Mesothelial cell of epicardium (in vitro differentiated cells): ENCODE results near the gene CTNNA2. TPM values are rescaled to one million over a fixed set of nuclear protein-coding genes. Genes with fewer than 3 reads are reported as not detected.

Source experiments
- DNase-seq, 2 experiments: peaks; one replicate each; pipeline ENCODE4 v3.0.0; 2021; ENCODE audit warnings: low spot score in 2 of 2; ENCODE audit not compliant: unreplicated experiment in 2 of 2
- H3K27ac Mint-ChIP-seq: 2 replicates; pipeline ENCODE4 v1.8.0; 2021; ENCODE audit warnings: mixed read lengths
- H3K27me3 Mint-ChIP-seq: 2 replicates; pipeline ENCODE4 v1.8.0; 2021; ENCODE audit warnings: low read depth, mixed read lengths
- H3K36me3 Mint-ChIP-seq: 2 replicates; pipeline ENCODE4 v1.8.0; 2021; ENCODE audit warnings: mixed read lengths
- H3K4me1 Mint-ChIP-seq: 2 replicates; pipeline ENCODE4 v1.8.0; 2021; ENCODE audit warnings: mixed read lengths
- H3K4me3 Mint-ChIP-seq: 2 replicates; pipeline ENCODE4 v1.8.0; 2021; ENCODE audit warnings: mild to moderate bottlenecking, moderate library complexity, mixed read lengths
- H3K9me3 Mint-ChIP-seq: 2 replicates; pipeline ENCODE4 v1.8.0; 2021; ENCODE audit warnings: mixed read lengths
- total RNA-seq: library from RNA; stranded (reverse); gene quantifications from 3 replicates; pipeline ENCODE4 v1.2.1, GENCODE V29; 2021
- TF ChIP-seq, protein P1 (sequence below): fragments of 200-600 bp; sonication (generic); IDR thresholded peaks from one replicate; pipeline ENCODE4 v1.5.0; 2021; ENCODE audit warnings: antibody characterized with exemption; ENCODE audit not compliant: unreplicated experiment

CTNNA2 gene
- total RNA-seq, 1 donor from 2014 or later: 4.9 TPM

- TF ChIP-seq, protein P1, sequence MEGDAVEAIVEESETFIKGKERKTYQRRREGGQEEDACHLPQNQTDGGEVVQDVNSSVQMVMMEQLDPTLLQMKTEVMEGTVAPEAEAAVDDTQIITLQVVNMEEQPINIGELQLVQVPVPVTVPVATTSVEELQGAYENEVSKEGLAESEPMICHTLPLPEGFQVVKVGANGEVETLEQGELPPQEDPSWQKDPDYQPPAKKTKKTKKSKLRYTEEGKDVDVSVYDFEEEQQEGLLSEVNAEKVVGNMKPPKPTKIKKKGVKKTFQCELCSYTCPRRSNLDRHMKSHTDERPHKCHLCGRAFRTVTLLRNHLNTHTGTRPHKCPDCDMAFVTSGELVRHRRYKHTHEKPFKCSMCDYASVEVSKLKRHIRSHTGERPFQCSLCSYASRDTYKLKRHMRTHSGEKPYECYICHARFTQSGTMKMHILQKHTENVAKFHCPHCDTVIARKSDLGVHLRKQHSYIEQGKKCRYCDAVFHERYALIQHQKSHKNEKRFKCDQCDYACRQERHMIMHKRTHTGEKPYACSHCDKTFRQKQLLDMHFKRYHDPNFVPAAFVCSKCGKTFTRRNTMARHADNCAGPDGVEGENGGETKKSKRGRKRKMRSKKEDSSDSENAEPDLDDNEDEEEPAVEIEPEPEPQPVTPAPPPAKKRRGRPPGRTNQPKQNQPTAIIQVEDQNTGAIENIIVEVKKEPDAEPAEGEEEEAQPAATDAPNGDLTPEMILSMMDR: no peak
- H3K27ac Mint-ChIP-seq: no peak overlapping the region
- peaks cover 5% of the 10 kb centered on the region for H3K4me1 Mint-ChIP-seq
- no peaks in the 10 kb centered on the region for H3K9me3 Mint-ChIP-seq
- H3K27me3 Mint-ChIP-seq: peaks cover 6% of the 10 kb centered on the region
- no peak overlapping the region for H3K4me3 Mint-ChIP-seq
- no peaks in the 10 kb centered on the region for H3K36me3 Mint-ChIP-seq
- DNase-seq: no peak
Observed at GRCh38 chr2:80126596-80127189, 613.8 kb downstream of the CTNNA2 start.

- DNase-seq: no peak
- Mint-ChIP-seq H3K9me3 (no peaks in the 10 kb centered on the region), H3K27ac (no peak overlapping the region), H3K4me1 (peaks cover 5% of the 10 kb centered on the region), H3K4me3 (no peak overlapping the region), H3K27me3 (peaks cover 3% of the 10 kb centered on the region), H3K36me3 (no peaks in the 10 kb centered on the region)
- TF ChIP-seq, protein P1: no peak
Observed at GRCh38 chr2:80128080-80128479, 615.2 kb downstream of the CTNNA2 start.

DNA sequence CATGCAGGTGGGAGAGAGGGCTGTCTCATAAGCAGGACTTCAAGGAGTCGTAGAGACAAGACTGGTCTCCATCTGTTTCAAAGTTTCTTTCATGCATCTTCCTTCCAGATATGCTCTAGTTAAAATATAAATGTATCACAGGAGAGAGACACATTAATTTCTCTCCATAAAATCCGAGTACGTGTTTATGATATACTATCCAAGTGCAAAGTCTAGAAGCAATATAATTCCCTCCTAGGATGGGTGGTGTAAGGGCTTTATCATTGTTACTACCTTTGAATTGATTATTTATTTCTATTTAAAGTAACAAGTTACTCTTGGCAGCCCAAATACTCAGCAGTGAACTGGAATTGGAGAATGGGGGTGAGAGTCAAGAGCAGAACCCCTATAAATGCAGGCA lies 619.4 kb downstream of the CTNNA2 start:
- Mint-ChIP-seq H3K27ac (no peak overlapping the region), H3K27me3 (no peaks in the 10 kb centered on the region), H3K4me3 (no peak overlapping the region), H3K36me3 (no peaks in the 10 kb centered on the region), H3K9me3 (peaks cover 9% of the 10 kb centered on the region), H3K4me1 (peaks cover 13% of the 10 kb centered on the region)
- DNase-seq: no peak
- TF ChIP-seq, protein P1: no peak

DNA sequence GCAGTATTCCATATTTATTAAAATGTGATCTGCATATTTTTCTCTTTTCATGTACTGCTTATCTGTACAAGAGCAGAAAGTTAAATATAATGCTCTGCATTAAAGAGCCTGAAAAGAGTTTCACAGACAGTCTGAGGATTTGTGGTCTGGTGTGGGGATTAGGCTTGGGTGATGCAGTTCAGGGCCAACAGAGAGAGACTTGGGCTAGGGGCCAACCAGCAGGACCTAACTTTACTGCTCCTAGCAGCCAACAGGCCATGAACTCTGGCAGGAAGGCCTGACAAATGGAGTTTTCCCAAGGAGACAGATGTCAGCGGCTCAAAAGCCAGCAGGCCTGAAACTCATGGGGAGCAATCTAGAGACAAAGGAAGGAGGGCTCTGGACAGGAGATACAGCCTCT lies 622.1 kb downstream of the CTNNA2 start:
- no peak for DNase-seq
- no peak overlapping the region for H3K4me3 Mint-ChIP-seq

GRCh38 chr2:80136338-80136737 lies 623.5 kb downstream of the CTNNA2 start:
- Mint-ChIP-seq H3K27ac (no peak overlapping the region), H3K4me3 (no peak overlapping the region), H3K9me3 (peaks cover 9% of the 10 kb centered on the region), H3K36me3 (no peaks in the 10 kb centered on the region), H3K27me3 (no peaks in the 10 kb centered on the region), H3K4me1 (peaks cover 12% of the 10 kb centered on the region)
- DNase-seq: no peak
- TF ChIP-seq, protein P1: no peak

More for the DNA sequence above, 622.1 kb downstream of the CTNNA2 start:
- Mint-ChIP-seq H3K36me3 (no peaks in the 10 kb centered on the region), H3K4me1 (peaks cover 13% of the 10 kb centered on the region), H3K27me3 (no peaks in the 10 kb centered on the region), H3K27ac (peak overlapping the region; percentile 44), H3K9me3 (peaks cover 9% of the 10 kb centered on the region)
- TF ChIP-seq, protein P1: no peak

- H3K27ac Mint-ChIP-seq: no peak overlapping the region
- peaks cover 9% of the 10 kb centered on the region for H3K9me3 Mint-ChIP-seq
- DNase-seq: no peak
- H3K4me1 Mint-ChIP-seq: peaks cover 25% of the 10 kb centered on the region
- H3K36me3 Mint-ChIP-seq: no peaks in the 10 kb centered on the region
- TF ChIP-seq, protein P1: no peak
- no peaks in the 10 kb centered on the region for H3K27me3 Mint-ChIP-seq
- H3K4me3 Mint-ChIP-seq: no peak overlapping the region
Observed at GRCh38 chr2:80139001-80139400, 626.1 kb downstream of the CTNNA2 start.
